Spleen (tissue), 11 donors: Measurements from ENCODE around the gene BBIP1. TPM values are rescaled to one million over a fixed set of nuclear protein-coding genes. Genes with fewer than 3 reads are reported as not detected.

ENCODE experiments used
- DNase-seq: peaks from one replicate; pipeline ENCODE4 v3.0.0-alpha.2; 2020
- H3K27ac ChIP-seq, 8 donors: fragments of 200-600 bp; sonication (generic) in 7 of 8; 1 replicate in 4 of 8; 2 replicates in 4 of 8; pipeline versions ENCODE4 v1.5.0 to v1.8.0; 2016 to 2021; ENCODE audit warnings: inconsistent platforms in 4 of 8, mild to moderate bottlenecking in 4 of 8, moderate library complexity in 1 of 8
- H3K27me3 ChIP-seq, 7 donors: fragments of 200-600 bp; sonication (generic) in 6 of 7; replicated peaks in 1 of 7; 1 replicate in 4 of 7; 2 replicates in 3 of 7; pipeline versions ENCODE4 v1.5.0 to v1.8.0; 2016 to 2021; ENCODE audit warnings: inconsistent platforms in 3 of 7, mild to moderate bottlenecking in 1 of 7
- H3K36me3 ChIP-seq, 6 donors: fragments of 200-600 bp; sonication (generic) in 5 of 6; 1 replicate in 4 of 6; 2 replicates in 2 of 6; pipeline versions ENCODE4 v1.5.0 to v1.8.0; 2016 to 2021; ENCODE audit warnings: inconsistent platforms in 2 of 6
- H3K4me1 ChIP-seq, 6 donors: fragments of 200-600 bp; sonication (generic) in 5 of 6; 1 replicate in 3 of 6; 2 replicates in 3 of 6; pipeline versions ENCODE4 v1.5.0 to v1.8.0; 2016 to 2021; ENCODE audit warnings: inconsistent platforms in 3 of 6
- H3K4me3 ChIP-seq, 8 donors: fragments of 200-600 bp; sonication (generic) in 7 of 8; 1 replicate in 4 of 8; 2 replicates in 4 of 8; pipeline versions ENCODE4 v1.5.0 to v1.8.0; 2016 to 2021; ENCODE audit warnings: inconsistent platforms in 4 of 8, mild to moderate bottlenecking in 4 of 8, moderate library complexity in 2 of 8
- H3K9me3 ChIP-seq, 8 donors: fragments of 200-600 bp; sonication (generic) in 7 of 8; 1 replicate in 4 of 8; 2 replicates in 4 of 8; pipeline versions ENCODE4 v1.5.0 to v1.8.0; 2016 to 2021; ENCODE audit warnings: inconsistent platforms in 4 of 8
- POLR2A ChIP-seq, 3 donors: fragments of 450-650 bp; IDR thresholded peaks; one replicate each; pipeline ENCODE4 v1.5.1; 2017; ENCODE audit warnings: antibody characterized with exemption in 3 of 3, mild to moderate bottlenecking in 1 of 3
- POLR2AphosphoS5 ChIP-seq, 3 donors: sonication (generic); formaldehyde crosslinking; IDR thresholded peaks; one replicate each; pipeline ENCODE4 v1.5.1; 2017; ENCODE audit warnings: antibody characterized with exemption in 3 of 3
- WGBS, 5 donors: extraction: QIAGEN DNeasy Blood & Tissue Kit in 3 of 5; methylation state at CpG; one replicate each; pipeline versions ENCODE4 v1.1.5 to v1.1.7; 2013 to 2018; 5-methylcytosine and 5-hydroxymethylcytosine counted together
- intact Hi-C: fragments of 100-400 bp; cut with DNase I; formaldehyde crosslinking; loops from one replicate; pipeline ENCODE4 v1.15.0; 2023; ENCODE audit warnings: low total_unique reads
- polyA plus RNA-seq, 3 donors: library from polyadenylated mRNA; stranded (reverse); fragments of 200-250 nt; gene quantifications; one replicate each; pipeline ENCODE4 v1.2.1, GENCODE V29; 2013
- total RNA-seq, 7 donors: library from RNA; depleted of rRNA in 3 of 7; stranded (reverse); fragments of >200 nt in 3 of 7; fragmentation: NEBNext Ultra II Directional in 4 of 7; extraction: Animal tissue kit (Norgen Biotek cat#: 25700) in 4 of 7; gene quantifications; one replicate each; pipeline versions ENCODE4 v1.1.0 to v1.2.1, GENCODE V29; 2016 to 2021
- TF ChIP-seq, protein P1 (sequence below), 11 experiments: fragments of 200-600 bp in 7 of 11; fragments of 450-650 bp in 4 of 11; sonication (generic) in 4 of 11; IDR thresholded peaks in 8 of 11; conservative IDR thresholded peaks in 3 of 11; 1 replicate in 7 of 11; 2 replicates in 4 of 11; pipeline versions ENCODE4 v1.4.0 to v1.8.0; 2016 to 2021; ENCODE audit warnings: antibody characterized with exemption in 11 of 11, inconsistent platforms in 4 of 11, mild to moderate bottlenecking in 1 of 11
- donor health status: healthy with polysubstance abuse.
- donor health status: DM: no; HTN: no; CAD: no; lungs with moderate emphysema.
- donor health status: DM: no; HTN: no; CAD: no.
- donor health status: Bipolar disorder and iron deficiency.
- donor health status: healthy.
- donor health status: DM: no; HTN: no; CAD: no.
- donor health status: DM: yes; HTN: yes; CAD: no.

BBIP1 gene
- total and polyA plus RNA-seq, 10 donors, result 20.7 to 40.0 (median 27.1) TPM

DNA sequence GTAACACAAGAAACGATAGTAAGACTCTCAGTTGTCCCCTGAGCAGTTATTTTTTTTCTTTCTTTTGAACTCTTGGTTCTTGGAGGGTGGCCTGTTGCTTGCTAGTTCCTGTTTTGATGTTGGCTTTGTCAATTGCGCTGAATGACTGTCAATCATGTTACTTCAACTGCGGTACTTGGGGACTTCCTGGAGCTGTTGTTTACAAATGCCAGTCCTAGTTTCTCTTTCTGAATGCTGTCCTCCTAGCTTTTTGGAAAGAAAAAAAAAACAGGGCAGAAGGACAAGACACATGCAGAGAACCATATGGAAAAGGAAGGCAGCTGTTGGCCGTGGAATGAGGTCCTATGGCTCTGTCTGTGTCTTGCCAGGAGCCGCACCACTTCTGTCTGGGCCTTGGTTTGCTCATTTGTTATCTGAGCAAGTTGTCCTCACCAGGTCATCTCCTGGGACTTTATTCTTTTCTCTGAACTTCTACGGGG, 54.3 kb downstream of the BBIP1 start:
- Histone ChIP-seq H3K36me3 (no peaks in the 10 kb centered on the region), H3K4me3 (peak overlapping the region in 1 of 8 donors; percentile 56), H3K27me3 (no peaks in the 10 kb centered on the region), H3K9me3 (no peaks in the 10 kb centered on the region), H3K4me1 (peaks cover 85 to 100% (median 99%) of the 10 kb centered on the region in 6 donors), H3K27ac (peak overlapping the region; percentile 61 to 100 (median 99))
- DNase-seq, result no peak
- no peak for TF ChIP-seq POLR2A (IDR thresholded peaks at IDR 0.05)
- peak in 1 of 3 donors; percentile 82 for TF ChIP-seq POLR2AphosphoS5 (IDR thresholded peaks at IDR 0.05)
- TF ChIP-seq, protein P1, sequence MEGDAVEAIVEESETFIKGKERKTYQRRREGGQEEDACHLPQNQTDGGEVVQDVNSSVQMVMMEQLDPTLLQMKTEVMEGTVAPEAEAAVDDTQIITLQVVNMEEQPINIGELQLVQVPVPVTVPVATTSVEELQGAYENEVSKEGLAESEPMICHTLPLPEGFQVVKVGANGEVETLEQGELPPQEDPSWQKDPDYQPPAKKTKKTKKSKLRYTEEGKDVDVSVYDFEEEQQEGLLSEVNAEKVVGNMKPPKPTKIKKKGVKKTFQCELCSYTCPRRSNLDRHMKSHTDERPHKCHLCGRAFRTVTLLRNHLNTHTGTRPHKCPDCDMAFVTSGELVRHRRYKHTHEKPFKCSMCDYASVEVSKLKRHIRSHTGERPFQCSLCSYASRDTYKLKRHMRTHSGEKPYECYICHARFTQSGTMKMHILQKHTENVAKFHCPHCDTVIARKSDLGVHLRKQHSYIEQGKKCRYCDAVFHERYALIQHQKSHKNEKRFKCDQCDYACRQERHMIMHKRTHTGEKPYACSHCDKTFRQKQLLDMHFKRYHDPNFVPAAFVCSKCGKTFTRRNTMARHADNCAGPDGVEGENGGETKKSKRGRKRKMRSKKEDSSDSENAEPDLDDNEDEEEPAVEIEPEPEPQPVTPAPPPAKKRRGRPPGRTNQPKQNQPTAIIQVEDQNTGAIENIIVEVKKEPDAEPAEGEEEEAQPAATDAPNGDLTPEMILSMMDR (IDR thresholded peaks at IDR 0.05 in 8 of 11, conservative IDR thresholded peaks at IDR 0.05 in 3 of 11), result no peak
- 16 to 26% (median 23%) methylated on average over 6 of the region's 6 CpGs for WGBS, 5 donors
- intact Hi-C loops, result no loop called here

DNA sequence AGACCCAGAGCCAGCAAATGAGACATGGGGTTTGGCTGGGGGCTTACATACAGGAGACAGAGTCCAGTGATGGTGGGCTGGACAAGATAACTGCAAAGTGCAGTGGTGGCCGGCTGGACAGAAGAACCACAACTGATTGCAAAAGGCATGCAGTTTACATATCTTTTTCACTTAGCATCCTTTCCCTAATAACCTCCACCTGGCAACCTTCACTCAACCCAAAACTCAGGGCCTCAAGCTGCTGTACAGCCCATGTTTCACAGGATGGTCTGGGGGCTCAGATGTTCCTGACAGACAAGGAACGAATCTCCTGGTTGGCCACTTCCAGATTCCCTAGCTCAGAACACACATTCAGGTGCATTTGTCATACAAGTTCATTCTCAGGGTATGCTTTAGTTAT, 55.0 kb downstream of the BBIP1 start:
- Histone ChIP-seq H3K27ac (peak overlapping the region; percentile 61 to 100 (median 99)), H3K4me1 (peaks cover 90 to 100% (median 99%) of the 10 kb centered on the region in 6 donors), H3K36me3 (no peaks in the 10 kb centered on the region), H3K9me3 (no peaks in the 10 kb centered on the region), H3K4me3 (peak overlapping the region in 1 of 8 donors; percentile 56), H3K27me3 (no peaks in the 10 kb centered on the region)
- 68 to 90% (median 84%) methylated on average over 2 of the region's 2 CpGs for WGBS, 5 donors
- intact Hi-C loops, result no loop called here
- TF ChIP-seq, protein P1 (IDR thresholded peaks at IDR 0.05 in 8 of 11, conservative IDR thresholded peaks at IDR 0.05 in 3 of 11), result no peak
- TF ChIP-seq POLR2AphosphoS5 (IDR thresholded peaks at IDR 0.05), result no peak
- TF ChIP-seq POLR2A (IDR thresholded peaks at IDR 0.05), result no peak
- DNase-seq, result no peak

DNA sequence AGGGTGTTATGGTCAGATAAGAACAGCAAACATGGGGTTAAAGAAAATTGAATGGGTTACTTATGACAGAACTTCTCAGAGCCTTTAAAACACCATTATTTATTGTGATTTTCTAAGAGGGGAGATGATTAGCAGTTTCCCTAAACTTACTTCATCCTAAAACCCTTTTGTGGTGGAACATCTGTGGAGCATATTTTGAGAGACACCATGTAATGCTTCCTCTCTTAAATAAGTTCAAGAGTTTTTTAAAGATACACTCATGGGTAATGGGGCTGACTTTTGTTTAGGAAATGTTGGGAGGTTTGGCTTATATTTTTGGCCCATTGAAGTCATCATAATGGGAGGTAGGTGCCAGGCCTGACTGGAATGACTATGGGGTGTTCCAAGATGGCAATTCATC, 55.6 kb downstream of the BBIP1 start:
- no peaks in the 10 kb centered on the region for H3K36me3 ChIP-seq
- H3K4me1 ChIP-seq, result peaks cover 90 to 100% (median 99%) of the 10 kb centered on the region in 6 donors
- no peak overlapping the region for H3K4me3 ChIP-seq
- H3K27me3 ChIP-seq, result no peaks in the 10 kb centered on the region
- no peak for DNase-seq
- peak overlapping the region; percentile 61 to 100 (median 99) for H3K27ac ChIP-seq
- H3K9me3 ChIP-seq, result no peaks in the 10 kb centered on the region
- intact Hi-C loops, result no loop called here
- no peak for TF ChIP-seq POLR2AphosphoS5 (IDR thresholded peaks at IDR 0.05)
- TF ChIP-seq POLR2A (IDR thresholded peaks at IDR 0.05), result no peak
- TF ChIP-seq, protein P1 (IDR thresholded peaks at IDR 0.05 in 8 of 11, conservative IDR thresholded peaks at IDR 0.05 in 3 of 11), result no peak

DNA sequence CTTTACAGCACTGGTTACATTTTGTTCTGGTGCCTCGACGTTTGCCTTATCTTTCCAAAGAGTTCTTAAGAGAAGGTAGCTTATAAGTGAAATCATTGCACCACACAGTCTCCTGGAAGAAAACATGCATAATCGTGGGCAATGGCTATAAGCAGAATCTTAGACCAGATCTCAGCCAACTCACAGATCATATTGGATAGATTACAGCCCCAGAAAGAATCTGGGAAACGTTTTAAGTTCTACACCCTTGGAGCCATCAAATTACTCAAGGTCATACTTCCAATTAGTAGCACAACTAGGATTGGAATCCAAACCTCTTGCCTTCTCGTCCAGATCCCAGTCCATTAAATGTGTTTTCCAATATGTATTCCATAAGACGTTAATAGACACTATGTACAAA, 56.0 kb downstream of the BBIP1 start:
- Histone ChIP-seq H3K4me1 (peaks cover 90 to 100% (median 99%) of the 10 kb centered on the region in 6 donors), H3K9me3 (no peaks in the 10 kb centered on the region), H3K36me3 (no peaks in the 10 kb centered on the region), H3K27ac (peak overlapping the region; percentile 82 to 100 (median 99)), H3K4me3 (peak overlapping the region in 1 of 8 donors; percentile 30), H3K27me3 (no peaks in the 10 kb centered on the region)
- intact Hi-C loops, result no loop called here
- no peak for DNase-seq
- TF ChIP-seq POLR2A (IDR thresholded peaks at IDR 0.05) (no peak), POLR2AphosphoS5 (IDR thresholded peaks at IDR 0.05) (no peak)
- TF ChIP-seq, protein P1 (IDR thresholded peaks at IDR 0.05 in 8 of 11, conservative IDR thresholded peaks at IDR 0.05 in 3 of 11), result no peak
- WGBS, 5 donors, result 82 to 89% (median 87%) methylated on average over 6 of the region's 6 CpGs
